Measurements from ENCODE around the gene COBL. TPM values are rescaled to one million over a fixed set of nuclear protein-coding genes. Genes with fewer than 3 reads are reported as not detected.

The COBL gene
- total and polyA plus RNA-seq, 12 donors: 15.5 to 109 (median 87.8) TPM

- TF ChIP-seq, protein P1, sequence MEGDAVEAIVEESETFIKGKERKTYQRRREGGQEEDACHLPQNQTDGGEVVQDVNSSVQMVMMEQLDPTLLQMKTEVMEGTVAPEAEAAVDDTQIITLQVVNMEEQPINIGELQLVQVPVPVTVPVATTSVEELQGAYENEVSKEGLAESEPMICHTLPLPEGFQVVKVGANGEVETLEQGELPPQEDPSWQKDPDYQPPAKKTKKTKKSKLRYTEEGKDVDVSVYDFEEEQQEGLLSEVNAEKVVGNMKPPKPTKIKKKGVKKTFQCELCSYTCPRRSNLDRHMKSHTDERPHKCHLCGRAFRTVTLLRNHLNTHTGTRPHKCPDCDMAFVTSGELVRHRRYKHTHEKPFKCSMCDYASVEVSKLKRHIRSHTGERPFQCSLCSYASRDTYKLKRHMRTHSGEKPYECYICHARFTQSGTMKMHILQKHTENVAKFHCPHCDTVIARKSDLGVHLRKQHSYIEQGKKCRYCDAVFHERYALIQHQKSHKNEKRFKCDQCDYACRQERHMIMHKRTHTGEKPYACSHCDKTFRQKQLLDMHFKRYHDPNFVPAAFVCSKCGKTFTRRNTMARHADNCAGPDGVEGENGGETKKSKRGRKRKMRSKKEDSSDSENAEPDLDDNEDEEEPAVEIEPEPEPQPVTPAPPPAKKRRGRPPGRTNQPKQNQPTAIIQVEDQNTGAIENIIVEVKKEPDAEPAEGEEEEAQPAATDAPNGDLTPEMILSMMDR (IDR thresholded peaks at IDR 0.05): peak in 2 of 9 donors; percentile 17 to 22
- Histone ChIP-seq H3K27ac (peak overlapping the region in 9 of 10 donors; percentile 9 to 84 (median 65)), H3K27me3 (no peaks in the 10 kb centered on the region), H3K4me1 (peaks cover 6 to 47% (median 33%) of the 10 kb centered on the region in 9 donors), H3K4me3 (peak overlapping the region in 2 of 10 donors; percentile 1 to 12), H3K36me3 (no peaks in the 10 kb centered on the region), H3K9me3 (no peaks in the 10 kb centered on the region)
- WGBS, 2 donors: 8% methylated on average over 9 of the region's 9 CpGs
- DNase-seq (peak; percentile 37 to 77), ATAC-seq (peak; percentile 81 to 96 (median 90))
- intact Hi-C loops (cut with DNase I): loop anchor here in 5 of 10 donors (5.0 to 10.0 kb wide), 7 partner anchors 45 to 340 kb away; partner anchors contain the start of gene GRB10 (in 1 of the 5)
Measured at GRCh38 chr7:51121931-51122425, 194.6 kb downstream of the COBL start.

- Histone ChIP-seq H3K27ac (peak overlapping the region in 9 of 10 donors; percentile 9 to 84 (median 65)), H3K9me3 (peaks cover 0 to 4% (median 0%) of the 10 kb centered on the region in 11 donors), H3K4me3 (peak overlapping the region in 1 of 10 donors; percentile 12), H3K4me1 (peaks cover 6 to 47% (median 33%) of the 10 kb centered on the region in 9 donors), H3K27me3 (no peaks in the 10 kb centered on the region), H3K36me3 (no peaks in the 10 kb centered on the region)
- no peak for DNase-seq
- no peak for ATAC-seq
- TF ChIP-seq, protein P1 (IDR thresholded peaks at IDR 0.05): no peak
- WGBS, 2 donors: 87% methylated on average over 5 of the region's 5 CpGs
- intact Hi-C loops (cut with DNase I): loop anchor here in 5 of 10 donors (5.0 to 10.0 kb wide), 7 partner anchors 44 to 339 kb away; partner anchors contain the start of gene GRB10 (in 1 of the 5)
Measured at GRCh38 chr7:51121036-51121790, 195.4 kb downstream of the COBL start.

DNA sequence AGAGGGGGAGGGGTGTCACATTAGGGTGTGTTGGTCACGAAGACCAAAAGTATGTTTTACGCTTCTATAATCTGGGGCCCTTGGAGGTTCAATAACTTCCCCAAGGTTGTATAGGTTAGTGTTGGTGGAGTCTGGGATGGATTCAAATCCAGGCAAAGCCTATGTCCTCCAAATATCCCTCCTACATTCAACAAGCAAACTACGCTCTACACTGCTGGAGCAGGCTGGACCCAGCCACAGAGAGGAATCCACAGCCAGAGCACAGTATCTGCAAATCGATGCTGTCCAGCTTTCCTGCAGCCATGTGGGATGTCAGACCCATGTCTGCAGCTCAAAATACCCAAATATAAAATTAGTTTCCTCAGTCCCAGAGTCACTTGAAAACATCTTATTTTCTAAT is 198.0 kb downstream of the COBL start:
- ATAC-seq: no peak

DNA sequence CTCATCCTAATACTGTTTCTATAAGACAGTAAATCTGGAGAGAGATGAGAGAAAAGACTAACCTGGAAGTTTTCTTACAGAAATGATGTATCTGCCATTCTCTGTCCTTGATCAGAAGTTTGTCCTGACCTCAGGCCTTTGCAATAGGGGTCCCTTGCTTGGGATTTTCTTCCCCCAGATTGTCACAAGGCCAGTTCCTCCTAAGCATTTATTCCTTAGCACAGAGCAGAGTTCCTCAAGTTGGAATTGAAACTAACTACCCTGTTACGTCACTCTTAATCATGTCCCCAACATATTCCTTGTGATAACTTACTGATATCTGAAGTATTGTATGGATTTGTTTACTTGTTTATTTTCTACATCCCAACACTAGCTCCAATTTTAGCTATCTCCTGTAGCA is 202.1 kb downstream of the COBL start:
- ATAC-seq: no peak
- no peak overlapping the region for H3K27ac ChIP-seq
- intact Hi-C loops (cut with DNase I): no loop called here

More for the DNA sequence above, 198.0 kb downstream of the COBL start:
- intact Hi-C loops (cut with DNase I): no loop called here
- TF ChIP-seq, protein P1 (IDR thresholded peaks at IDR 0.05): no peak
- Histone ChIP-seq H3K4me3 (no peak overlapping the region), H3K27me3 (no peaks in the 10 kb centered on the region), H3K9me3 (peaks cover 0 to 13% (median 0%) of the 10 kb centered on the region in 11 donors), H3K36me3 (no peaks in the 10 kb centered on the region), H3K4me1 (peaks cover under 1 to 34% (median 25%) of the 10 kb centered on the region in 9 donors), H3K27ac (no peak overlapping the region)
- DNase-seq: no peak
- WGBS, 2 donors: 78 to 84% methylated on average over 4 of the region's 4 CpGs

More for the DNA sequence above, 202.1 kb downstream of the COBL start:
- H3K9me3 ChIP-seq: peaks cover 0 to 13% (median 0%) of the 10 kb centered on the region in 11 donors
- DNase-seq: no peak
- no peaks in the 10 kb centered on the region for H3K36me3 ChIP-seq
- no peaks in the 10 kb centered on the region for H3K27me3 ChIP-seq
- 82 to 91% methylated on average over 1 of the region's 1 CpG for WGBS, 2 donors
- no peak overlapping the region for H3K4me3 ChIP-seq
- H3K4me1 ChIP-seq: no peaks in the 10 kb centered on the region
- TF ChIP-seq, protein P1 (IDR thresholded peaks at IDR 0.05): no peak

Measured in heart right ventricle (tissue), 16 donors.